SK-N-SH treated with all-trans-retinoic acid at 6 μM for 48 hours (cell line): ENCODE measurements around the gene HCFC1R1.

Experiments used
- CREB5 ChIP-seq: fragments of 250-450 bp; sonication (Bioruptor Pico); IDR thresholded peaks from 2 replicates; pipeline ENCODE4 v1.5.1; 2020; ENCODE audit warnings: low read depth, mild to moderate bottlenecking, moderate library complexity
- CSDC2 ChIP-seq: fragments of 250-450 bp; sonication (Bioruptor Pico); IDR thresholded peaks from 2 replicates; pipeline ENCODE4 v1.5.0; 2020; ENCODE audit warnings: mild to moderate bottlenecking, moderate library complexity
- CSRNP3 ChIP-seq: fragments of 250-450 bp; sonication (Bioruptor Pico); IDR thresholded peaks from 2 replicates; pipeline ENCODE4 v1.5.1; 2021; ENCODE audit warnings: mild to moderate bottlenecking, moderate library complexity
- ISL1 ChIP-seq: fragments of 250-450 bp; sonication (Bioruptor Pico); IDR thresholded peaks from 2 replicates; pipeline ENCODE4 v2.1.2; 2022; ENCODE audit warnings: mild to moderate bottlenecking, moderate library complexity
- PATZ1 ChIP-seq: fragments of 250-450 bp; sonication (Bioruptor Pico); IDR thresholded peaks from 2 replicates; pipeline ENCODE4 v1.8.0; 2020; ENCODE audit warnings: mild to moderate bottlenecking, moderate library complexity, borderline replicate concordance
- TSHZ2 ChIP-seq: fragments of 250-450 bp; sonication (Bioruptor Pico); IDR thresholded peaks from 2 replicates; pipeline ENCODE4 v1.5.0; 2020; ENCODE audit warnings: mild to moderate bottlenecking, moderate library complexity
- ZFP3 ChIP-seq: fragments of 250-450 bp; sonication (Bioruptor Pico); IDR thresholded peaks from 2 replicates; pipeline ENCODE4 v1.5.0; 2020; ENCODE audit warnings: mild to moderate bottlenecking, moderate library complexity

GRCh38 chr16:2990891-2991290 lies 32.9 kb downstream of the HCFC1R1 start:
- no peak for TF ChIP-seq CSRNP3
- TF ChIP-seq ZFP3 (CRISPR knock-in tag), result no peak
- no peak for TF ChIP-seq CSDC2 (CRISPR knock-in tag)
- no peak for TF ChIP-seq ISL1 (CRISPR knock-in tag)
- no peak for TF ChIP-seq TSHZ2 (CRISPR knock-in tag)
- TF ChIP-seq PATZ1 (CRISPR knock-in tag), result no peak
- TF ChIP-seq CREB5 (CRISPR knock-in tag), result no peak
